T-helper 1 cell treated with Interleukin-12 subunit alpha and Interleukin-12 subunit beta and Interleukin-4 antibody, amounts not matched to agents 30 ng/mL and 1 ng/mL, for 36 hours (primary cell): Measurements from ENCODE around the gene IGF2BP2. TPM values are rescaled to one million over a fixed set of nuclear protein-coding genes. Genes with fewer than 3 reads are reported as not detected.

Experiments
- intact Hi-C: fragments of 100-400 bp; cut with micrococcal nuclease; formaldehyde crosslinking; loops from one replicate; pipeline ENCODE4 v1.15.1; 2024
- total RNA-seq: library from RNA; stranded (reverse); gene quantifications from 2 replicates; pipeline ENCODE4 v1.2.3, GENCODE V29; 2022

The IGF2BP2 gene
- total RNA-seq, 1 donor from 2014 or later = 0.29 TPM

DNA sequence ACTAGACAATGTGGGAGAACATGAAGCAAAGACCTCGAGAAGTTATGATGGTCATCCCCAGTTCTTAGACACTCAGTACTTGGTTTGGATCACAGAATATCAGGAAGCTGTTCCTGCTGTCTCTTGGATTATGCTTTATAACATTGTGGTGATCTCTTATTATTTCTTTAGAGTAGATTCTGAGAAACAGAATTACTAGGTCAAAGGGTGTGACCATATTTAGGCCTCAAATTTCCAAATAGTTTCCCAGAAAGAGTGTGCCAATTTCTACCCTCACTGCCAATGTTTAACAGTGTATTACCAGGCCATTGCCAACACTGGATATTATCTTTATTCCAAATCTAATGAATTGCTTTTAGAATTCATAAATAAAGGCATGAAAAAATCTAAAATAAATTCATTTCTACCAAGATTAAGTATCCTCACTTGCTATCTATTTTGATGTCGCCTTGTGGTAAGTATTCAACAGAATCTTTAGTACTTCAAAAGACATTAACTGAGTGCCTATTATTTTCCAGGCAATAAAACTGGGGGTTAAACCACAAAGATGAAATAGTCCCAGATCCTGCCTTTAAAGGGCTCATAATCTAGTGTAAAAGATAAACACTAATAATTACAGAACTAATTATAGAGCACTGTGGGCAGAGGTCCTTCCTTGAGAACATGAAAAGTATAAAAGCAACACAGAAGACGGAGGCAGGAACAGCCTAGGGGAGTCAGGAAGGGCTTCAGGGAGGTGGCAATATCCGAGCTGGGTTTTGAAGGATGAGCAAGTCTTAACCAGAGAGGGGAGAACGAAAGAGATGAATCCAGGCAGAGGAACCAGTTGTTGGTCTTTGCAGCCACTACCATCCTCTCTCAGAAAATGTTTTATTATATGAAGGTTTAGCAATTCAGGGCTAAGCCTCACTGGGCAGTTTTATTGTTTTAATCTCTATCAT lies 86.8 kb downstream of the IGF2BP2 start:
- intact Hi-C loops = no loop called here

DNA sequence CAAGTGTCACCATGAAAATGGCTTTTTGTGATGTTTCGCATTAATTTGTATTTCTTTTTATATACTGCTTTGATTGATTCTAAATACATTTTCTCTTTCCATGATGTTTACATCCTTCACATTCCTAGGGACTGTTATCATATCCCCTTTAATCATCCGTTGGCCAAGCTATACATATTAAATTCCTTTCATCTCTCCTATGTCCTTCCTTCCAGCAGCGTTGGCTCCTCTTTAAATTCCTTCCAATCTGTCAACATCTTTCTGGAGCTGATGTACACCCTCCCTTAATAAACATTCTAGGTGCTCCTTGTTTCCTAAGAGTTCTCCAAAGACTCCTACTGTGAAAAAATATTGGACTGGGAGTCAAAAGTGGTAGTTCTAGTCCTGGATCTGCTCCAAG lies 87.8 kb downstream of the IGF2BP2 start:
- intact Hi-C loops = no loop called here

GRCh38 chr3:185734725-185735096 lies 90.1 kb downstream of the IGF2BP2 start:
- intact Hi-C loops = no loop called here

DNA sequence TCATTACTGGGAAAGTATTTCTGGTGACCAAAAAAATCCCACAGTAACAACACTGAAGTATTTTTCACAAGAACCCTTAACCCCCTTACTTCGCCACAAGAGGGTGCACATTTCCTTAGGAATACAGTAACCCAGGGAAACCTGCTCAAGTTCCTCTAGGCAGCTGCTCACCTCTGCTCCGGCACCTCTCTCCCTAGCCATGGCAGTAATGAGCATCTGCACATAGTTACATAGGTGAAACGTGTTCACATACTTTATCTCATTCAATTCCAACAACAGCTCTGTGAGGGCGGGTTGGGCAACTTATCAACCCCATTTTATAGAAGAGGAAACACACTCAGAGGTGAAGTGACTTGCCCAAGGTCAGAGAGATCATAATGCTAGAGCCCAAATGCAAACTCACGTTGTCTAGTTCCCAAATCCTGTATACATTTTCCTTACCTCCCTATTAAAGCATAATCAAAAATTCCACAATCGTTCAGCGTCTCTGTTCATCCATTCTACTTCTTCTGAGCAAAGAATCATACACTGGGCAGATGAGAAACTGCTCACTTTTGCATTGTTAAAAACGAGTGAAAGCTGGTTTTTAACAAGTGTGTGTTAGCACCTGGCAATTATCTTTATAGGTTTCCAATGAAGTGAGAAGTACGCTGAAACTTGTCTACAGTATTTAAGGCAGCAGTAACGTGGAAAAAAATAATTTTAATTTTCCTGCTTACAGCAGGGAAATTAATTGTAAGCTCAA lies 90.7 kb downstream of the IGF2BP2 start:
- intact Hi-C loops = no loop called here

GRCh38 chr3:185732782-185733181 lies 92.1 kb downstream of the IGF2BP2 start:
- intact Hi-C loops = no loop called here

- intact Hi-C loops = no loop called here
Observed at GRCh38 chr3:185730550-185730949, 94.3 kb downstream of the IGF2BP2 start.

- intact Hi-C loops = no loop called here
Observed at GRCh38 chr3:185729337-185730055, 95.3 kb downstream of the IGF2BP2 start.

DNA sequence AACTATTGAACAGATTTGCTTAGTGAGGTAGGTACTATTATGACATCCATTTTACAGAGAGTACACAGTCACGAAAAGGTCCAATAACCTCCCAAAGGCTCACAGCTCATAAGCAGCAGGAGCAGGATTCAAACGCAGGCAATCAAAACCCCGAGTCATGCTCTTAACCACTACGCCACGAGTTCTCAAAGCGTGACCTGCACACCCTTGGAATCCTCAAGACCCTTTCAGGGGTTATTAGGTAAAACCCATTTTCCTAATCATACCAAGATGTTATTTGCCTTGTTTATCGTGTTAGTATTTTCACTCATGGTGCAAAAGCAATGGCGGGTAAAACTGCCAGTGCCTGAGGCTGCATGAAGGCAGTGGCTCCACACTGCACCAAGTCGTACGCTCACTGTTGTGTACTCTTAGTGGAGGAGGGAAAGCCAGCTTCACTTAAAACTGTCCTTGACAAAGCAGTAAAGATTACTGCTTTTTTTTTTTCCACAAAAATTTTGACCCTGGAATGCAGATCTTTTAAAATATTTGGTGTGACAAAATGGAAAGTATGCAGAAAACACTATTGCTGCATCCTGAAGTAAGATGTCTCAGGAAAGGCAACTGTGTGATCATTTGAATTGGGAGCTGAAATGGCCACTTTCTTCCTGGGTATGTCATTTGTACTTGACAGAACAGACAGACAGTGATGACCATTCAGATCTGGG lies 96.1 kb downstream of the IGF2BP2 start:
- intact Hi-C loops = no loop called here

DNA sequence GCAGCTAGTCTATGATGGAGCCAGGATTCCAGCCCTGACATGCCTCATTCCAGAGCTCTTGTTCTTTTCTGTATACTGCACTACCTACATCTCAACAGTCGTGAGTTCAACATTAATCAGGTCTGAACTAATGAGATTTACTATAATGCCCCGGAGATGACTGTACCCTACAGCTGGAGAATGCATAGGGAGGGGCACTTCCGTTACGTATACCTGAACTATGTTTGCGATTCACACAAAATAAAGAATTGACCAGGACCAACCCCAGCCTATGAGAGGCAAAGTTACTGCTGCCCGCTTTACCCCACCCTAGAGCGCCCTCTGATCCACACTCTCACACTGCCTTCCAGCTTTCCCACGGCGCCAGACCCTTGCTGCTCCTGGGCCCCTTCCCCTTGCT lies 97.0 kb downstream of the IGF2BP2 start:
- intact Hi-C loops = no loop called here

GRCh38 chr3:185726254-185726967 lies 98.4 kb downstream of the IGF2BP2 start:
- intact Hi-C loops = no loop called here

DNA sequence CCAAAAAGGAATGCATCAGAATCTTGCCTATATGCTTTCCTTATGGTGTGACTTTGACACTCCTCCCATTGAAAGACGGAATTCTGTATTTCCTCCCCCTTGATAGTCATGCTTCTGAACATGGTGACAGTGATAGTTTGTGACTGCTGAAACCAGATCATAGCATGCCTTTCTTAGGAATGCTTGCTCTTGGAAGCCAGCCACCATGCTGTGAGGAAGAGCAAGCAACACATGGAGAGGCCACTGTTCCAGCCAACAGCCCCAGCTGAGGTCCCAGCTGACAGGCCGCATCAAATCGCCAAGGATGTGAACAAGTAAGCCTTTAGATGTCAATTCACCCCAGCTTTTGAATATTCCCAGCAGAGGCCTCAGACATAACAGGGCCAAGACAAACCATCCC lies 100.1 kb downstream of the IGF2BP2 start:
- intact Hi-C loops = no loop called here

DNA sequence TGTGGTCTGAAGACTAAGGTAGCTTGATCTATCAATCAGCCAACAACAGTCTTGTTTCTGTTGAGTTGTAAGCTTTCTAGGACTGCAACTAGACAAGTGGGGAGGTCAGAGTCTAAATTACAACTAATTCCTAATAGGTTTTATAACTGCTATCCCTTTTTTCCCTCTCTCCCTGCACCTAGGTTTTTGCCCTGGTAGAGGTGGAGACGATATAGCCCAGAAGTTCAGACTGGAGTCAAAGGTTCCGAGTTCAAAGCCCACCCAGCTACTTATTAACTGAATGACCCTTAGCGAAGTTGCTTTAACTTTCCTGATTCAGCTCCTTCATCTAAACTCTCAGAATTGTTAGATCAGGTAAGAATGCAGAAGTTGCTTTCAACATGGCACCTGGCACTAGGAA lies 100.6 kb downstream of the IGF2BP2 start:
- intact Hi-C loops = no loop called here

GRCh38 chr3:185722881-185723280 lies 102.0 kb downstream of the IGF2BP2 start:
- intact Hi-C loops = no loop called here

GRCh38 chr3:185721970-185722369 lies 102.9 kb downstream of the IGF2BP2 start:
- intact Hi-C loops = no loop called here

- intact Hi-C loops = no loop called here
Observed at GRCh38 chr3:185720326-185720725, 104.5 kb downstream of the IGF2BP2 start.

- intact Hi-C loops = no loop called here
Observed at GRCh38 chr3:185718736-185719593, 105.9 kb downstream of the IGF2BP2 start.

DNA sequence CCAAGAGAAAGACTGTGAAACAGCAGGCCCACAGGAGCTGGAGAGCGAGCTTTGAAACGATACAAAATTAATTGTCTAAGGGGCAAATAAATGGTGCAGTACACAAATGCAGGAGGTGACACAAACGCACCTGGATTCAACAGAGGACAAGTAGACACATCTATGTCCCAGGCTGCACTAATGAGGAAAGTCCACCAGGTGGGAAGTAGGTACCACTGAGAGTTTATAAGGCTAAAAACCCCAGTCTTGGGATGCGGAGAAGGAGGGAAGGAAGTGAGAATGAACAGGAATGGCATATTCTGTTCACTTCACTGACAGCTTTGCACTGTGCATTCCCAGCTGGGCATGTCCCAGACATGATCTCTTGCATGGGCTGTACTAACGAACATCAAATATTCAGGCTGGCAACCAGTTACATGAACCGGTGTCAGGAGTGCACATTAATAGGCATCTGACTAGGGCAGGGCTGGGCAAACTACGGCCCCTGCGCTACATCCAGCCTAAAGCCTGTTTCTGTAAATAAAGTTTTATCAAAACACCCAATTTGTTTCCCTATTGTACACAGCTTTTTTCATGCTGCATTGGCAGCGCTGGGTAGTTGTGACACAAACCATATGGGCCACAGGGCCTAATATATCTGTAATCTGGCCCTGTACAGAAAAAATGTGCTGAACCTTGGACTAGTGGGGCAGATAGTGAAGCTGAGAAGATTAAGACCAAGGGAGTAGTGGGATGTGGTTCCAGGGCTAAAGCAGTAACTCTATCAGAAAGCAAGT lies 107.0 kb downstream of the IGF2BP2 start:
- intact Hi-C loops = no loop called here

GRCh38 chr3:185717121-185717520 lies 107.7 kb downstream of the IGF2BP2 start:
- intact Hi-C loops = no loop called here
